HG03558 (cell line): ENCODE results near the gene LPIN3.
A peak's percentile ranks its signal among the peaks of the same experiment; 100 is the strongest.

Experiments used
- ATAC-seq: cut with Tn5 transposase; IDR thresholded peaks from one replicate; pipeline ENCODE4 v1.9.1; 2021; ENCODE audit warnings: moderate number of reproducible peaks; ENCODE audit not compliant: unreplicated experiment; ENCODE audit errors: extremely low read depth

The LPIN3 gene

DNA sequence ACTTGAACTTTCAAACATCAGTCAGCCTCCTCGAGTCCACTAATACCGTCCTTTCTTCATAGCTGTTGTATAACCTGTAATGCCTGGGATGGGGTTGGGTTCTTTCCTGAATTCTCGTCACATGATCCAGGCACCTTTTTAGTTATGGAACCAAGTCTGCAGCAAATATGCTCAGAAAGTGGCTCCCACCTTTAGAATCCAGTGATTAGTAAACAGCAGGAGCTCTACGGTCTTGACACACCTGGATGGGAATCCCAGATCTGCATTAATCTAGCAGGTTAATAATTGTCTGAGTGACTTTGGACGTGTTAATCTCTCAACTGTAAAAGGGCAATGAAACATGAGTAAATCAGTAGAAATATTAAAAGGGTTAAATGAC is 22.4 kb upstream of the LPIN3 start:
- no peak for ATAC-seq

GRCh38 chr20:41320441-41320840 is 20.2 kb upstream of the LPIN3 start:
- ATAC-seq = no peak

GRCh38 chr20:41320976-41321375 is 19.6 kb upstream of the LPIN3 start:
- ATAC-seq = no peak

DNA sequence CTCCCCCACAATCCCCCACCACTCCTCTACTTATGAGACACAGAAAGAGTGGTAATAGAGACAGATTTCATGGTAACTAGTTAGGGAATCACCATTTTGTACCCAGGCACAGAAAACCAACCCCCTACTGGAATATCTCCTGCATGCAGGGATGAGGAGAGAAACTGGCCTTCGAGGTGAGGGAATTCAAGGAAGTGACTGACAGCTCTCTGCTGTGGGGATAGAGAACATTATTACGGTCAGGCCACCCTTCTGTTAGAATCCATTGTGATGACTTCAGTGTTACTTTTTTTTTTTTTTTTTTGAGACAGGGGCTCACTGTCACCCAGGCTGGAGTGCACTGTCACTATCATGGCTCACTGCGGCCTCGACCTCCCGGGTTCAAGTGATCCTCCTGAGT is 13.4 kb upstream of the LPIN3 start:
- no peak for ATAC-seq

DNA sequence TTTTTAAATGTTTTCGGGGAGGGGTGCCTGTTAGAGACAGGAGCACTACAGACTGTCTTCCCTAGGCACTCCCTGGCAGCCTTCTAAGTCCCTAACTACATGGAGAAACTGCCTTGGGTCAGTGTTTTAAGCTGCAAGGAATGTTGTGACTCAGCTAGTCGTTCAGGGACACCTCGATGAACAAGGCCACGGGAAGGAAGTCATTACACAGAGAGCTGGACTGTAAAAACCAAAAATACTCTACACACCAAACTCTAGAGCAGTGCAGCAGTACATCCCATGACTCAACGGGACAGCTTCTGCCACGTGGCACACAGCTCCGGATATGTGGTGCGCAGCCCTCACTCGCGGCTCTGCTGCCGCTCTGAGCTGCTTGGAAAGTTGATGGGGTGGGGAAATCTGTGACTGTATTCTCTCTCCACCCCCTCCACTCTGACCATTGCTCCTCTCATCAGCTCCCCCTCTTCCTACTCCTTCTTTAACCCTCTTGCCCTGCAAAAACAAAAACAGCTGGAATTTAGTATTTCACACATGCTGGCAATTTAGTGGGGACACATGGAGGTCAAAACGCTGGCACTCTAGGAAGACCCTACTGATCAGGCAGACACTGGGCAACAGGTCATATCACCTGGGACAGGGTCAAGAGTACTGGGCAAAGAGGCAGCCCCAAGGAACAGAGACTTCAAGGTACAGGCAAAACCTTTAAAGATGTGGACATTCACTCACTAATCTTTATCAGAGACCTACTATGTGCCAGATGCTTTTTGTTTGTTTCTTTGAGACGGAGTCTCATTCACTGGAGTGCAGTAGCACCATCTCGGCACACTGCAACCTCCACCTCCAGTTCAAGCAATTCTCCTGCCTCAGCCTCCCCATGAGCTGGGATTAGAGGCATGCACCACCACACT is 10.9 kb upstream of the LPIN3 start:
- ATAC-seq = peak; percentile 59

DNA sequence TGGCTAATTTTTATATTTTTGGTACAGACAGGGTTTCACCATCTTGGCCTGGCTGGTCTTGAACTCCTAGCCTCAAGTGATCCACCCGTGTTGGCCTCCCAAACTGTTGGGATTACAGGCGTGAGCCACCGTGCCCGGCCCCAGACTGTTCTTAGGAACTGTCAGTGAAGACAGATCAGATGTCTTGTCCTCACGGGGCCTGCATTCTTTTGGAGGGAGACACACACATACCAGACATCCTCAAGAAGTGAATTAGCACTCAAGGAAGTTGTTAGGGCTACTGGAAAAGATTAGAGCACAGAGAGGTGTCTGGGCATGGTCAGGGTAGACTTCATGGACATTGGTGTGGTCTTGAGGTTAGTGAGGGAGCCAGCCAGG is 10.3 kb upstream of the LPIN3 start:
- ATAC-seq = no peak

DNA sequence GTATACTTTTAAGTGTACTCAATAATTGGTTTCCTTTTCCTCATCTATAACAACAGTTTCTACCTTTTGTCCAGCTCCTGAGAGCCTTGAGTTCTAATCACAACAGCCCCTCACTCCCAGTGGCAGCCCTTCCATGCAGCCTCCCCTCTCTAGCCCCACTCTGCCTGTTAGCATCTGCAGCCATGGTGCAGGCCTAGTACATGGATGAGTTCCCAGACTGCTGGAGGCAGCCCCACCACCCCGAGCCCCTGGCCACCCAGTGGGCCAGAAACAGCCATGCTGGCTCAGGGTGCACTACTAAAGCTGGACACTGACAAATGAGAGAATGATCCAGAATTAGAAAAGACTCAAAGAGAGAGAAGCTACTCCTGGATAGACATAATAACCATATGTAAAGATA is 9.7 kb upstream of the LPIN3 start:
- no peak for ATAC-seq

GRCh38 chr20:41331731-41332130 is 8.9 kb upstream of the LPIN3 start:
- no peak for ATAC-seq

- ATAC-seq = no peak
These were observed 6.6 kb upstream of the LPIN3 start for GRCh38 chr20:41334036-41334435.

DNA sequence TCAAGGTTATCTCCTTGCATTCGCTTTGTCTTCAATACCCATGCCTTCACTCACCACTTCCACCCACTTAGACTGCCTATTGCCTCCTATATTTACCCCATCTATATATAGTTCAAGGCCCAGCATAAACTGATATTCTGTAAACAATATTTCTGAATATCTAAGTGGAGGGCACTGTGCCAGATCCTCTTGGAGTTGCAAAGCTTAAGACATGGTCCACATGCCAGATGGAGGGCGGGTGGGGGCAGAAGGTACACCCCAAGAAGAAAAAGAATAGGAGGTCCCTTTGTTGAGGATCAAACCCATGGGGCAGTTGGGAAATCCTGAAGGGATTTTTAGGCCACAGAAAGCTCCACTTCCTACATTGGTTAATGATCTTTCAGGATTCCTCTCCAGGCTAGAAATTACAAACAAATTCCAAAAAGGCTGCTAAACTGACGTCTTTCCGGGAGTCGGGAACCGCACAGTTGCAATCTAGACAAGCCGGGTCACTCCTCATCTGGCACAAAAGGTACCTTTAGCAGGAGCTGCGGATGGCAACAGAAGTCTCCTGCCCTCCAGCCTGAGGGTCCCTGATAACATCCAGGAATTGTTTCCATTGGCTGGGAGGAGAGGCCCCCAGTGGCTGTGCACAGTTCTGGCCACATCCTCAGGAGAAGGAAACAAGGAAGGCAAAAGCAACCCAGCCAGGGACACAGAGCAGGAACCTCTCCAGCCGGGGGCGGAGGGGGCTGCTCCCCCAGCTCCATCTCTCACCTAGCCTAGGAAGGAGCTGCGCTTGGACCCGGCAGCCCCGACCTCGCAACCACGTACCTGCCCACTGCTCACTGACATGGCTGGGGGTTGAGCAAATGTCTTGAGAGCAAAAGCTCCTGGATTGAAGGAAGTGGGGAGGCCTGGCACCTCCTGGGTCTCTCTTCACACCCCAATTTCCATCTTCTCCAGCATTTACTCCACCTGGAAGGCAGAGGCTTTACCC is 5.9 kb upstream of the LPIN3 start:
- no peak for ATAC-seq

GRCh38 chr20:41335591-41335990 is 5.0 kb upstream of the LPIN3 start:
- ATAC-seq = no peak

DNA sequence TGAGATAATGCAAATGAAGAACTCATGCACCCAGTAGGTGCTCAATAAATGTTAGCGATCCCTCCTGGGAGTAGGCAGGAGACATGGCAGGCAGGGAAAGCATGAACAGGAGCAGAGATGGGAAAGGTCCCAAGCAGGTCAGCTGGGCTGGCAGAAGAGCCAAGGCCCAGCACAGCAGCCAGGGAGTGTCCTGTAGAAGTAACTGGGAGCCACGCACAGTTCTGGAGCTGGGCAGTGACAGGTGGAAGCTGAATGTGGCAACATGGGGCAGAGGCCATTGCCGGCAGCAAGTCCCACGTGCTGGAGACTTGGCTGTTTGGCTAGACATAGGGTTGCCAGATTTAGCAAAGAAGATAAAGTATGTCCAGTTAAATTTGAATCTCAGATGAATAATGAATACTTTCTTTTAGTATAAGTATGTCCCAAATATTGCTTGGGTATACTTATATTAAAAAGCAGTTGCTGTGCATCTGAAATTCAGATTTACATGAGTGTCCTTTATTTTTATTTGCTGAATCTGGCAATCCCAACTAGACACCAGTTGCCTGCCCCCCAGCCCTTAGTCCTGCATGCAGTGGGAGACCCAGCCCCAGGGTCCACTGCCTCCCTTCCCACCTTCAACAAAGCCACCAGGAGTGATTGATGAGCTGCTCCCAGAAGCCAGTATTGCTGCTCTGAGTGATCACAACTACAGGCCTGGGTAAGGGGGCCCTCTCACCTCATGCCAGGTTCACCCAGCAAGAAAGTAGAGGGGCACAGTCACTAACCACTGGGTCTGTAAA is 3.7 kb upstream of the LPIN3 start:
- ATAC-seq = no peak

GRCh38 chr20:41339957-41340326 is 679 bp upstream of the LPIN3 start:
- no peak for ATAC-seq

DNA sequence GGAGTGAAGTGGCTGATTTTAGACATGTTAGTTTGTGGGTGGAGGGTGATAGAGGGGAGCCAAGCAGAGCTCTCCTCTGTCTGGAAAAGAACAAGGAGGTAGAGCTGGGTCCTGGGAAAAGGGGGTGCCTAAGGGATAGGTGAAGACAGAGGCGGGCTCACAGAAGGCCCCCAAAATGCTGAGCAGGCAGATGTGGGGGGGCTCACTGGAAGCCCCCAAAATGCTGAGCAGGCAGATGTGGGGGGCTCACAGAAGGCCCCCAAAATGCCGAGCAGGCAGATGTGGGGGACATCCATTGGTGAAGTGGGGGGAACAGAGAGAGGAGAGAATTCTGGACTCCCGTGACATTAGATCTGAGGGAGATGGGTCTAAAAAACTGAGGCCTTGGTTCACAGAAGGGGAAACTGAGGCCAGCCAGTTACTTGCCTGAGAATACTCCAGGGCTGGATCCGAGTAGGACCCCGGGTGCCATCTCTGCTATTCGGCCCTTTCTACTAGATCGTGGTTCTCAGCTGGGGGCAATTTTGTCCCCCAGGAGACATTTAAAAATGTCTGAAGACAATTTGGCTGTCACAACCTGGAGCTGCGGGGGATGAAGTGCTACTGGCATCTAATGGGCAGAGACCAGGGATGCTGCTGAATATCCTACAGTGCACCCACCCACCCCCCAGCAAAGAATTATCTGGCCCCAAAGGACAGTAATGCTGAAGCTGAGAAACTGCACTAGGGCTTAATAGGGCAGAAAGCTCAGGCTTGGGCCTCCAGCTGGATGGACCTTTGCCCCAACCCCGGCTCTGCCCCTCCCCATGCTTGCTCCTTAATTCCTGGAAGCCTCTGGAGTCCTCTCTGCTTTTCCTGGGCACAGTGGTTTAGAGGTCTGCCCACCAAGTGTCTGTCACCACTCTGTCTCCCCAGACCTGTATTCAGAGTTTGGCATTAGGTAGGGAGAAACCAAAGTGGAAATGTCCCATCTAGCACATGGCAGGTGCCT is 2.1 kb downstream of the LPIN3 start:
- ATAC-seq = no peak

DNA sequence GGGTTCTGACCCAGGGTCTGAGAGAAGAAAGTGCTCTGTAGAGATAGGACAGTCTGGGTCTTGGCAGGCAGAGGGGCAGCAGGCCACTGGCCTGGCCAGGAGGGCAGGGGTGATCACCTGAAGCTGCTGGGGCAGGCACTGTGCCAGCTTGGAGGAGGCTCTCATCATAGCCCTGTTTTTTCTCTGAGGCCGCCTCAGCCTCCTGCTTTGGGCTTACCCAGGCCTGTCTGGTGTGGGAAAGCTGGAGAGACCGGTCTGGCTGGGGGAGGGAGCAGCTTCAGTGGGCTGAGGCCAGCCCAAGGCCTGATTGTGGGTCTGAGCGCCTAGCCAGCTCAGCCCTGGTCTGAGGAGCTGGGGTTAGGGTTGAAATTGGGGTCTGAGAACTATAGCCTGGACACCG is 3.9 kb downstream of the LPIN3 start:
- ATAC-seq = no peak

GRCh38 chr20:41344938-41345728 is 4.5 kb downstream of the LPIN3 start:
- no peak for ATAC-seq

- no peak for ATAC-seq
These were observed 5.1 kb downstream of the LPIN3 start for GRCh38 chr20:41345729-41346067.

DNA sequence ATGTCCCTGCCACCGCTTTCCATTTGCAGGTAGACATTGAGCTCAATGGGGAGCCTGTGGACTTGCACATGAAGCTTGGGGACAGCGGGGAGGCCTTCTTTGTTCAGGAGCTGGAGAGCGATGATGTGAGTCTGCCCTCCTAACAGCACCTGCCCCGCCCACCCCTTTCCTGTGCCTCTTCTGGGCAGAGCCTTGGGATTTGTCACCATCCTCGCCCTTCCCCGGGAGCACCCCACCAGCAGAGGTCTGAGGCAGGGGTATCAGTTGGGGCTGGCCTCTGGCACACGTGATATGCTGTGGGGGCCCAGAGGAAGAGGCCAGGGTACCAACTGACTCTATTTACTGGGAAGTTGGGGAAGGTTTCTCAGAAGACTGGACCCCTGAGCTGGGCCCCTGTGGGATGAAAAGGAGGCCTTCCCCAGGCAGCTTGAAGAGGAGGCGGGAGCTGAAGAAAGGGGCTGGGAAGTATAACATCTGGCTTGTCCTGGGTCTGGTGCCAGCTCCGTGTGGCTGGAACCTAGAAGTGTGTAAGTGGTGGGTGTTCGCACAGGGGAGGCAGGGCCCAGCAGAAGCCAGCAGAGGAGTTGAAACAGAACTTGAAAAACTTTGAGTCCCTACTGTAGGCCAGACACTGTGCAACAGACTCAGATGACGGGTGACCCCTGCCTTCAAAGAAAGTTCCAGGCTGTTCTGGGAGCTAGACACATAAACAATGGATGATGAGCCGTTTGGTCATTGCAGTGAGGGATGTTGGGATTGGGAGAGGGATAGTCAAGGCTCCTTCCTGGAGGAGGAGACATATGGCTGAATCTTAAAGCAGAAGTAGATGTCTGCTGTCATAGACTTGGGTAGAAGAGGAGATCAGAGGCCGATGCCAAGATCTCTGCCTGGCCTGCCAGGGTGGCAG is 7.2 kb downstream of the LPIN3 start:
- ATAC-seq = no peak
